Mammary epithelial cell (primary cell): Measurements from ENCODE around the gene MAGI3.

Source experiments
- EZH2 ChIP-seq: IDR thresholded peaks from 2 replicates; pipeline ENCODE4 v1.6.1; 2012; ENCODE audit warnings: low read length, inconsistent platforms, borderline replicate concordance
- TF ChIP-seq, protein P1 (sequence below), 2 donors: IDR thresholded peaks in 1 of 2; conservative IDR thresholded peaks in 1 of 2; 2 replicates each; pipeline ENCODE4 v1.5.1; 2011 to 2012; ENCODE audit warnings: inconsistent platforms in 2 of 2, low read length in 2 of 2, mild to moderate bottlenecking in 2 of 2, control low read depth in 1 of 2, low read depth in 1 of 2; ENCODE audit not compliant: insufficient read depth in 1 of 2; ENCODE audit errors: extremely low read depth in 1 of 2

GRCh38 chr1:113390871-113391648 is 745 bp downstream of the MAGI3 start:
- TF ChIP-seq, protein P1, sequence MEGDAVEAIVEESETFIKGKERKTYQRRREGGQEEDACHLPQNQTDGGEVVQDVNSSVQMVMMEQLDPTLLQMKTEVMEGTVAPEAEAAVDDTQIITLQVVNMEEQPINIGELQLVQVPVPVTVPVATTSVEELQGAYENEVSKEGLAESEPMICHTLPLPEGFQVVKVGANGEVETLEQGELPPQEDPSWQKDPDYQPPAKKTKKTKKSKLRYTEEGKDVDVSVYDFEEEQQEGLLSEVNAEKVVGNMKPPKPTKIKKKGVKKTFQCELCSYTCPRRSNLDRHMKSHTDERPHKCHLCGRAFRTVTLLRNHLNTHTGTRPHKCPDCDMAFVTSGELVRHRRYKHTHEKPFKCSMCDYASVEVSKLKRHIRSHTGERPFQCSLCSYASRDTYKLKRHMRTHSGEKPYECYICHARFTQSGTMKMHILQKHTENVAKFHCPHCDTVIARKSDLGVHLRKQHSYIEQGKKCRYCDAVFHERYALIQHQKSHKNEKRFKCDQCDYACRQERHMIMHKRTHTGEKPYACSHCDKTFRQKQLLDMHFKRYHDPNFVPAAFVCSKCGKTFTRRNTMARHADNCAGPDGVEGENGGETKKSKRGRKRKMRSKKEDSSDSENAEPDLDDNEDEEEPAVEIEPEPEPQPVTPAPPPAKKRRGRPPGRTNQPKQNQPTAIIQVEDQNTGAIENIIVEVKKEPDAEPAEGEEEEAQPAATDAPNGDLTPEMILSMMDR (conservative IDR thresholded peaks at IDR 0.05 in 1 of 2, IDR thresholded peaks at IDR 0.05 in 1 of 2; ENCODE audit: extremely low read depth in 1 of 2, insufficient read depth in 1 of 2, low read depth in 1 of 2, low read length in 2 of 2) = peak in 1 of 2 donors; percentile 25
- TF ChIP-seq EZH2 = no peak
